Gastrocnemius medialis (tissue), 4 donors: ENCODE measurements around the gene LAMTOR1.

Experiments
- CTCF ChIP-seq, 5 experiments: fragments of 450-650 bp in 3 of 5; fragments of 200-600 bp in 2 of 5; sonication (generic) in 2 of 5; IDR thresholded peaks in 4 of 5; conservative IDR thresholded peaks in 1 of 5; 1 replicate in 4 of 5; 2 replicates in 1 of 5; pipeline ENCODE4 v1.5.1; 2016 to 2019; ENCODE audit warnings: antibody characterized with exemption in 5 of 5, mild to moderate bottlenecking in 3 of 5, moderate library complexity in 3 of 5
- POLR2A ChIP-seq, 2 donors: fragments of 450-650 bp; IDR thresholded peaks; one replicate each; pipeline ENCODE4 v1.6.1; 2017; ENCODE audit warnings: antibody characterized with exemption in 2 of 2, mild to moderate bottlenecking in 2 of 2, moderate library complexity in 2 of 2

GRCh38 chr11:72135891-72136683, 33.0 kb upstream of the LAMTOR1 start:
- TF ChIP-seq POLR2A (IDR thresholded peaks at IDR 0.05) (no peak), CTCF (IDR thresholded peaks at IDR 0.05 in 4 of 5, conservative IDR thresholded peaks at IDR 0.05 in 1 of 5) (no peak)
